GM21360 (cell line): Measurements from ENCODE around the gene KLHL3.

Source experiments
- ATAC-seq: cut with Tn5 transposase; IDR thresholded peaks from one replicate; pipeline ENCODE4 v1.9.1; 2021; ENCODE audit warnings: mild to moderate bottlenecking, moderate library complexity; ENCODE audit not compliant: unreplicated experiment

Gene KLHL3

DNA sequence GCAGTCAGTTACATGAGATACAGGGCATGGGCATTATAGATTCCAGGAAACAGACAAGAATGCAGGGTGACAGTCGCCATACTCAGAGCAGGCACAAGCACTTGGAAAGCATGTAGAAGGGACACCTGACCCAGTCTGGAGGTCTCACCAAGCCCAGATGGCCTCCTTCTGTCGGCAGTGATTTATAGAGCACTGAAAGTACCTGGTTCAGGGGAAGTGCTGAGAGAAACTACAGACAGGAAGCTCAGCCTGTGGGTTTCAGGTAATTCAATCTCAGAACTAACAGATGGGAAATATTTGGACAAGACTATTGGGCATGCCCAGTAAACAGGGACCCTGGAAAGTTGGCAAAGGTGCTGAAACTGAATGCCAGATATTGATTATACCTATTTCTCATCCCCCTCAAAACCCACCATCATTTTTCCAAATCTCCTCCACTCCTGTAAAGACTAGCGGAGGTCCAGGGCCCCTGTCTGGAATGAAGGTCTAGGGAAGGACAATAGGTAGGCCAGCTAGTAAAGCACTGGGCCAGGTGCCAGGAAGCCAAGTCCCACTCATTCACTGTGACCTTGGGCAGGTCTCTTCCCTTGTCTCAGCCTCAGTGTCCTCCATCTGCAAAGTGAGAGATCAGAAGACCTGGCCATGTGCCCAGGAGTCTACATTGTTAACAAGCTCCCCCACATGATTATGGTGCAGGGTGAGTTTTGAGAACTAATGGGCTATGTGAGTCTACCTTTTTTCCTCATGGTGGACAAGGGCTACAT is 26.9 kb downstream of the KLHL3 start:
- no peak for ATAC-seq

DNA sequence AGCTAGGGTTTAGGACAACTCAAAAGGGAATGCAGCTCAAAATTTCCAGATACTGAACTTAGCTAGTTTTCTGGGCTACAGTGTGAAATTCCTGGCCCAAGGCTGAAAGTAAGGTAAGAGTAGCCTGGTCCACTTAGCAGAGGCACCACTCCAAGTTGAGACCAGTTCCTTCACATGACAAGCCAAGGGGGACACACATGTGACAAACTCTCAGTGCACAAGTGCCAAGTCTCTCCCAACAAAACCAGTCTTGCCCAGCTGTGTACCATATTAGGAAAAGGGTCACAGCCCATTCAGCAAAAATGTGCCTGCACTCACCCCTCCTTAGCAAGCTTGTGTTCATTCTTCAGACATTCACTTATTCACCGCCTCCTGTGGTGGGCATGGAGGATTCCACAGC is 27.8 kb downstream of the KLHL3 start:
- no peak for ATAC-seq

- no peak for ATAC-seq
These were observed 29.0 kb downstream of the KLHL3 start for GRCh38 chr5:137706841-137707240.

DNA sequence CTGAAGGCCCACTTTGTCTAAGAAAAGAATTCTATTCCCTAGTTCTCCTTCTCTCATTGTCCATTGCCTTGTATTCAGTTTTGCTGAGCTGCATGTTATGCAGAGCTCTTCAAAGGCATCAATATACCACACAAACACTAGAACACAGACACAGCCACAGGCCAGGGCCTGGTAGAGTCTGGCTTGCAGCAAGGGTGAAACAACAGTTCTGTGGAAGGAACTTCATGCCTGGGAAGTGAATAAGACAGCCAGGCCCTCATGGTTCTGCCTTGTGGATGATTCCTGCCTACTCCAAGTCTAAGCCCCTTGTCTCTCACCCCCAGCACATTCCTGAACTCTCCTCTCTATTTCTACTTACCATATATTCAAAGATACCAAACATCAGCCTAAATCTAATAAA is 30.8 kb downstream of the KLHL3 start:
- ATAC-seq, result no peak

DNA sequence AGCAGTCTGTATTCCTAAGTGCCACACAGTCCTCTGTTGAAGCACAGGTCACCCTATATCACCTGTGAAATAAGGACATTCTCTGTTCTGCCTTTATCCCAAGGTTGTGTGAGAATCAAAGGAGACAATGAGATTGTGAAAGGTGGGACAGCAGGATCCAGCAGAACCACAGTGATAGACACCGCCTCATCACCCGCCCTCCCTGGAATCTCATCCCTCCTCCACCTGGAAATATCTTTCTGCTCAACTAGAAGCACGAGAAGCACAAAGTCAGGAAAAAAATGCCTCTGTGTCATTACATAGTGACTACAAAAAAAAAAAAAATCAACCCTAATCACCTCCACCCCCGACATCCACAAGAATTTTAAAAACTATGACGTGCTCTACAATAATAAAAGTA is 32.3 kb downstream of the KLHL3 start:
- no peak for ATAC-seq

GRCh38 chr5:137700282-137700680 is 35.6 kb downstream of the KLHL3 start:
- no peak for ATAC-seq

DNA sequence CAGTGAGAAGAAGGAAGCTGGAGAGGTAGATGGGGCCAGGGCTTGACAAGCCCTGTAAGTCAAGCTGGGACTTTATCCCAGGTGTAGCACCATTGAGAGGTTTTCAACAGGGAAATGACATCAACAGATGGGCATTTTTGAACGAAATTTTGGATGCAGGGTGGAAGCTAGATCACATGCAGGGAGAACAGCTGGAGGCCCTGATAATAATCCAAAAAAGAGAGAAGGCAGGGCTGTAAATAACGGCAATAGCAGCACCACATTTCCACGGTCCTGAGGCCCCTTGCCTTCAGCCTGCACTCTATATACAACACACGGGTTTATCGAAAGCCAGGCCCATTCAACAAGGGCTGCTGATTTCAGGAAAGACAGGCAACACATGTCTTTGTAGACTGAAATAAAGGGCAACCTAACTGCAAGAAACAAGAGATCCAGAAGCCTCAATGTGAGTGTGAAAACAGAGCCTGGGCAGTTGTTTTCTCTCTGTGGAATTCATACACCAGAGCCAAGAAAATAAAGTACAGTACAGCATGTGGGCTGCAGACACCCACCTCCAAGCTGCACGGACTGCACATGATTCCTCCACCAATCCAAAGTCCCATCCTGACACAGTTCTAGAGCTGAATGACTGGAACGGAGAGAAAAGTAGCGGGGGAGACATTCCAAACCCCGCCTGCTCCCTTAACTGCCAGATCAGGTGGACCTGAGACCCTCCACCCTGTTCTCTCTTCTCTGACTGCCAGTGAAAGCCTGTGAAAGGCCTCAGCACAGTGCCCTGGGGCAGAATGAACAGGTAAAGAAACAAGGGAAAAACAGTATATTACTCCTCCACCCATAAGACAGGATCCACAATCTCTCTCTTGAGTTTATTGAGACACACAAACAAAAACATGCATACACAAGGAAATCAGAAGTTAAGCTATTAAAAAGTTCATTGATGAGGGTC is 36.3 kb downstream of the KLHL3 start:
- no peak for ATAC-seq

- no peak for ATAC-seq
These were observed 39.4 kb downstream of the KLHL3 start for GRCh38 chr5:137696481-137696880.

DNA sequence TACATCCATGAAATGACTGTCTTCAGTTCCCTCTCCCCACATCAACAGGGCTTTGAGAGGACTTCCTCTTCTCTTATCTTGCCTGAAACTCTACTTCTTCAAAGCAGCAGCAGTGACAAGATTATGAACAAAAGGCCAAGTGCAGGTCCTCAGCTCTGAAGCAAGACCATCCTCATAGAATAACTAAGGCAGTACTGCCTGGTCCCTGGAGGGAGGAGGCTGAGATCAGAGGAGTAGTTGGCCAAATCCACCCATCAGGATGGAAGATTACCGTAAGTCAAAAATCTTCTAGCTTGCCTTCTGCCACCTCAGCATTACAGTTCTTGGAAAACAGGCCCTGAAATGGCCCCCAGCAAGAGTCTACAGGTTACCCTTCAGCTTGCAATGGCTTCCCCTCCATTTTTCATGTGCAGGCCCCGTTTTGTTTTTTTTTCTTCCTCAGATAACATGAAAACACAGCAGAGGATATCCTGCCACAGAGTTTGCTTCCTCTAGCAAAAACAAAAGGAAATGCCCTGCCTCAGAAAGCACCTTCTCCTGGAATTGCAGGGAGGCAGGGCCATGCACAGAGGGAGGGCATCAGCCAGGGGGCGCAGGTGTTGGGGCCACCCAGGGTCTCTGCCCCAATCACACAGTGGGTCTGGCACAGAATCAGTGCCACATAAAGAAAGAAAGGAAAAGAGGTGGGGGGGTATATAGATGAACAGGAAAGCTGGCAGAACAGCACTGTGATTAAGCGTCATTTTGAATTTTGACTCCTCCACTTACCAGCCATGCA is 40.0 kb downstream of the KLHL3 start:
- ATAC-seq, result no peak

GRCh38 chr5:137693951-137694721 is 41.8 kb downstream of the KLHL3 start:
- no peak for ATAC-seq

DNA sequence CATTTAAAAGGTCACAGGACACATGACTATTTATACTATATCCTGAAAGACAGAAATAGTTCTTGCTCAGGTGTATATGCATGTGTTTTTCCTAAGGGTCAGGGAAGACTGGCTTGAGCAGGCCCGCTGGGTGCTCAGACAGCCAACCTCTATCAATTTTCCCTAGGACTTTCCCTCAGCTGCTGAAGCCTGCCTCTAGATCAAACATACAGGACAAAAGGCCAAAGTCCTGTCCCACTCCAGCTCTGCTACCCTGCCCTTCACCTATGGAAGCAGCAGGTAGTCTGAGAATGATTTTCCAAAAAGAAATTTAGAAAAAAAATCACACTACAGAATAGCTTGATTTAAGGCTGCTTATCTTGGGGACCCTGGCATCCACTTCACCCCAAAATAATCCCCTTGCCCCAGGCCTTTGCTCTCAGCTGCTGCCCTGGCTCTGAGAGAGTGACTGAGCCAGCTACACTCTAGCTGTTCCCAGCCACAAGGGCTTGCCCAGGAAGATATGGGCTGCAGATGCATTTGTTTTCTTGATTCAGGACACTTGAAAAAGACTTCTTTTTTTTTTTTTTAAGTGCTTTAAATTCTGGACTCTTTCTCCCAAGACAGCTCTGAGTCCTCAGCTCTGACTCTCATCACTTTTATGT is 42.5 kb downstream of the KLHL3 start:
- ATAC-seq, result no peak

DNA sequence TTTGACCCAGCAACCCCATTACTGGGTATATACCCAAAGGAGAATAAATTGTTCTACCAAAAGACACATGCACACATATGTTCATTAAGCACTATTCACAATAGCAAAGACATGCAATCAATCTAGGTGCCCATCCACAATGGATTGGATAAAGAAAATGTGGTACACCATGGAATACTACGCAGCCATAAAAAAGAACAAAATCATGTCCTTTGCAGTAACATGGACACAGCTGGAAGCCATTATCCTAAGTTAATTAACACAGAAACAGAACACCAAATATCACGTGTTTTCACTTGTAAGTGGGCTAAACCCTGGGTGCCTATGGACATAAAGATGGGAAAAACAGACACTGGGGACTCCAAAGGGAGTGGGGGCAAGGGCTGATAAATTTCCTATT is 46.6 kb downstream of the KLHL3 start:
- ATAC-seq, result no peak

GRCh38 chr5:137688210-137688840 is 47.6 kb downstream of the KLHL3 start:
- ATAC-seq, result no peak

GRCh38 chr5:137684761-137685160 is 51.1 kb downstream of the KLHL3 start:
- ATAC-seq, result no peak

DNA sequence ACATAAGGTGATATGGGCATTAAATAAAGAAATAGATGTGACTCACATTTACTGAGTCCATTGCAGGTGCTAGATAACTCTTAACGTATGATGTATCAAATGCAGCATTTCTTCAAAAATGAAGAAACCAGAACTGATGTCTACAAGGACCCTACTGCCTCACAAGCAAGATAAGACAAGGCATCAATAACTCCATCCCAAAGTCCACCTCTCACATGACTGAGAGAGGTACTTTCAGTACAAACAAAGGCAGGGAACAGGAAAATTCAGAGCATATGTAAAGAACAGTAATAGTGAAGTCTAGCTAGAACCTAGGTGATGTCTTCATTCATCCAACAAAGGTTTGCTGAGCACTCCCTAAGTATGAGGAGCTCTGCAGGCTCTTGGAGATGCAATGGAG is 54.7 kb downstream of the KLHL3 start:
- ATAC-seq, result no peak

- no peak for ATAC-seq
These were observed 56.0 kb downstream of the KLHL3 start for GRCh38 chr5:137679910-137680309.

- no peak for ATAC-seq
These were observed 56.7 kb downstream of the KLHL3 start for GRCh38 chr5:137679195-137679594.

- ATAC-seq, result no peak
These were observed 63.0 kb downstream of the KLHL3 start for GRCh38 chr5:137672881-137673280.

DNA sequence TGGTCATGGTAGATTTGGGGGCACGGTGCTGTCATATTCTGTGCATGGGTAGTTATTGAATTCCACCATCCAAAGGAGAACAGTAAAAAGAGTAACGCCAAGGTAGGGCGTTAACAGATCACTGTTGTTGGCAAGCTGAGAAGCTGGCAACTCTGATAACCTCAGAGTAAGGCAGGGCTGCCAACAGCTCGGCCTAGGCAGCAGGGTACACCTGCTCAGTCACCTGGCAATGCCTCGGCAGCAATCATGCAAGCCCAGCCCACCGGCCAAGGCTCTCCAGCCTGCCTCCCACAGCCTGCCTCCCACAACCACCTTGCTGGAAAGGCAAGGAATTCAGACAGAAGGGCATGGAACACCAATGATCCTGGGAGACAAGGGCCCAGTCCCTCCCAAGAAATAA is 63.9 kb downstream of the KLHL3 start:
- ATAC-seq, result no peak

- ATAC-seq, result no peak
These were observed 66.1 kb downstream of the KLHL3 start for GRCh38 chr5:137669811-137670210.
